Spinal cord (tissue), 10 donors: ENCODE results near the gene MSTN. TPM values are rescaled to one million over a fixed set of nuclear protein-coding genes. Genes with fewer than 3 reads are reported as not detected.
A peak's percentile ranks its signal among the peaks of the same experiment; 100 is the strongest.

Source experiments
- DNase-seq, 6 donors: peaks; one replicate each; pipeline versions ENCODE4 v3.0.0 to v3.0.0-alpha.2; 2013 to 2015; ENCODE audit warnings: low spot score in 6 of 6, low read depth in 4 of 6
- H3K27ac ChIP-seq: one replicate; pipeline ENCODE4 v1.5.1; 2013; ENCODE audit warnings: low read depth, low read length, control low read depth
- H3K27me3 ChIP-seq: one replicate; pipeline ENCODE4 v1.6.1; 2013; ENCODE audit warnings: low read length; ENCODE audit not compliant: control insufficient read depth, insufficient read depth
- H3K36me3 ChIP-seq: one replicate; pipeline ENCODE4 v1.6.1; 2013; ENCODE audit warnings: low read length; ENCODE audit not compliant: control insufficient read depth, insufficient read depth
- H3K4me1 ChIP-seq: one replicate; pipeline ENCODE4 v1.6.1; 2013; ENCODE audit warnings: low read length; ENCODE audit not compliant: control insufficient read depth, insufficient read depth
- H3K4me3 ChIP-seq: one replicate; pipeline ENCODE4 v1.5.1; 2013; ENCODE audit warnings: low read depth, low read length, control low read depth
- H3K9me3 ChIP-seq: one replicate; pipeline ENCODE4 v1.6.1; 2013; ENCODE audit warnings: low read length; ENCODE audit not compliant: control insufficient read depth, insufficient read depth
- WGBS: methylation state at CpG from one replicate; pipeline ENCODE4 v1.1.5; 2013; ENCODE audit warnings: missing lambda C conversion rate; ENCODE audit not compliant: insufficient coverage; 5-methylcytosine and 5-hydroxymethylcytosine counted together
- polyA plus RNA-seq, 2 donors: library from polyadenylated mRNA; unstranded; fragments of 120-200 nt; gene quantifications; one replicate each; pipeline ENCODE4 v1.2.1, GENCODE V29; 2013; ENCODE audit not compliant: insufficient read length in 2 of 2
- total RNA-seq, 2 donors: library from RNA; depleted of rRNA in 1 of 2; stranded (reverse); fragments of 120-200 nt in 1 of 2; fragments of >200 nt in 1 of 2; gene quantifications; one replicate each; pipeline versions ENCODE4 v1.2.3 to v1.2.4, GENCODE V29; 2013 to 2014
- donor health status: healthy.

Gene MSTN
- total and polyA plus RNA-seq, 4 donors = 1.2 to 2.1 (median 1.6) TPM

DNA sequence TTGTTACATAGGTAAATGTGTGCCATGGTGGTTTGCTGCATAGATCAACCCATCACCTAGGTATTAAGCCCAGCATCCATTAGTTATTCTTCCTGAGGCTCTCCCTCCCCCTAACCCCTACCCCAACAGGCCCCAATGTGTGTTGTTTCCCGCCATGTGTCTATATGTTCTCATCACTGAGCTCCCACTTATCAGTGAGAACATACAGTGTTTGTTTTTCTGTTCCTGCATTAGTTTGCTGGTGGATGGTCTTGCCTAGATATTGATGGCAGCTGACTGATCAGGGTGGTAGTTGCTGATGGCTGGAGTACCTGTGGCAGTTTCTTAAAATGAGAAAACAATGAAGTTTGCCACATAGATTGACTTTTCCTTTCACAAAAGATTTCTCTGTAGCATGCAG lies 34.6 kb upstream of the MSTN start:
- no peaks in the 10 kb centered on the region for H3K4me1 ChIP-seq
- no peaks in the 10 kb centered on the region for H3K27me3 ChIP-seq
- WGBS = no CpG with 5 or more reads among the region's 1 CpG
- no peaks in the 10 kb centered on the region for H3K36me3 ChIP-seq
- peaks cover 5% of the 10 kb centered on the region for H3K9me3 ChIP-seq
- no peak overlapping the region for H3K27ac ChIP-seq
- no peak for DNase-seq
- no peak overlapping the region for H3K4me3 ChIP-seq

DNA sequence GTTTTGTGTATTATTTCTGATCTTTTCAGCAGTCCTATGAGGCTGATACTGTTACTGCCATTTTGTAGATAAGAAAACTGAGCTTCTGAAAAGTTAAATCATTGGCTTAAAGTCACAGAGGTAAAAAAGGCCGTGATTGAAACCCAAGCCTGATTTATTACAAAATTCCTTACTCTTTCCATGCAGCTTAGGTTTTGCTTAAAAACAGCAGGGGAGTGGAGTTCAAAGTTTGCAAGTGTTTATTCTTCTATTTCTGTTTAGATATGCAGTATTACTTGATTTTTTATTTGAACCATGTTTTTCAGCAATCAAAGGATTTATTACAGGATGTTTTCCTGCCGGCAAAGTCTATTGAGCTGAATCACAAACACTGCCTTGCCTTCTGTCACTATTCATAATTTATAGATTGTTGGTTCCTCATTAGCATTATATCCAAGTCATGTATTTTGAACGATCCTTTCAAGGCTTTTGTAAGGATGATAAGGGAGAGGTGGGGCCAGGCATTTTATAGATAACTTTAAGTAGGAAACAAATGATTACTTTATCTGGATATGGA lies 31.9 kb upstream of the MSTN start:
- DNase-seq = no peak
- WGBS = no CpG with 5 or more reads among the region's 3 CpGs

DNA sequence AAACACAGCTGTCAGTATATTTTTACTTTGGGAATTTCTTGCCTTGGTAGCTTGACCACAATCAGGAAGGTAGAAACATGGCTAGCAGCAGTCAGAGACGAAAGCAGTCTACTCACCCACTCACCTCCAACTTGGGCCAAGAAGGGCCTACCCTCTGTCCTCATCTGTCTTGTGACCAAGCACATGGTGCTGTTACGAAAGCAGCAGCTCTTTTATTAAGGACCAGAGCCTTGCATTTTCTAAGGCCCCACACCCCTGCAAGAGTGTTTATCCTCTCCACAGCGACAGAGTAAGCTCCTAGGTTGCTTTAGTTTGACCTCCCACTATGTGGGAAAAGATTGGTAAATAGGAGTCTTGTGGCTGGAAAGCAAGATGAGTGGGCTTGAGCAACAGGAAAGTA lies 31.3 kb upstream of the MSTN start:
- Histone ChIP-seq H3K4me3 (no peak overlapping the region), H3K4me1 (no peaks in the 10 kb centered on the region), H3K27ac (no peak overlapping the region), H3K27me3 (no peaks in the 10 kb centered on the region), H3K36me3 (no peaks in the 10 kb centered on the region), H3K9me3 (peaks cover 2% of the 10 kb centered on the region)
- no peak for DNase-seq
- WGBS = 95% methylated on average over 2 of the region's 3 CpGs

More for the DNA sequence above, 31.9 kb upstream of the MSTN start:
- Histone ChIP-seq H3K27ac (no peak overlapping the region), H3K9me3 (peaks cover 2% of the 10 kb centered on the region), H3K4me3 (no peak overlapping the region), H3K4me1 (no peaks in the 10 kb centered on the region), H3K36me3 (no peaks in the 10 kb centered on the region), H3K27me3 (no peaks in the 10 kb centered on the region)

GRCh38 chr2:190090148-190090547 lies 27.6 kb upstream of the MSTN start:
- no peak for DNase-seq
- no peak overlapping the region for H3K27ac ChIP-seq
- H3K4me1 ChIP-seq = no peaks in the 10 kb centered on the region
- H3K4me3 ChIP-seq = no peak overlapping the region
- no peaks in the 10 kb centered on the region for H3K27me3 ChIP-seq
- 100% methylated on average over 1 of the region's 2 CpGs for WGBS
- no peaks in the 10 kb centered on the region for H3K36me3 ChIP-seq
- no peaks in the 10 kb centered on the region for H3K9me3 ChIP-seq

DNA sequence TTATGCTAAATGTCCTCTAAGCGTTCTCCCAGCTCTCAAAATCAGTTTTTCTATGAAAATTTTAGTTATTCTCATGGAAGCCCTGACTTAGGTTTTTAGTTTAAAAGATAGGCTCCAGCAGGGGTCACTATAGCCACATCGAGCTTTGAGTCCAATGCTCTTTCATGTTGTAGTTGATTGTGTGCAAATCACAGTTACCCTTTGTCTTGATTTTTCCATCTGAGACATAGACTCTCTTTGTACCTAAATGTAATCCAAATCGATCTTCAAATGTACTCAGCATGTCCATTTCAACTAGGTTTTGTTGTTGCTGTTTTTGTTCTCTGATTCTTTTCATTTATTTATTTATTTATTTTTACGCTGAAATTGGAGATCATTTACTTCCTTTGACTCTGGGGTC lies 26.4 kb upstream of the MSTN start:
- no peaks in the 10 kb centered on the region for H3K27me3 ChIP-seq
- DNase-seq = peak; percentile 10 to 88 (median 40)
- H3K36me3 ChIP-seq = no peaks in the 10 kb centered on the region
- no peak overlapping the region for H3K27ac ChIP-seq
- no peak overlapping the region for H3K4me3 ChIP-seq
- H3K9me3 ChIP-seq = no peaks in the 10 kb centered on the region
- no CpG with 5 or more reads among the region's 4 CpGs for WGBS
- no peaks in the 10 kb centered on the region for H3K4me1 ChIP-seq

GRCh38 chr2:190084704-190085103 lies 22.2 kb upstream of the MSTN start:
- H3K27ac ChIP-seq = no peak overlapping the region
- no peaks in the 10 kb centered on the region for H3K36me3 ChIP-seq
- no peaks in the 10 kb centered on the region for H3K9me3 ChIP-seq
- WGBS = no CpG with 5 or more reads among the region's 2 CpGs
- no peaks in the 10 kb centered on the region for H3K27me3 ChIP-seq
- H3K4me3 ChIP-seq = no peak overlapping the region
- DNase-seq = no peak
- no peaks in the 10 kb centered on the region for H3K4me1 ChIP-seq

DNA sequence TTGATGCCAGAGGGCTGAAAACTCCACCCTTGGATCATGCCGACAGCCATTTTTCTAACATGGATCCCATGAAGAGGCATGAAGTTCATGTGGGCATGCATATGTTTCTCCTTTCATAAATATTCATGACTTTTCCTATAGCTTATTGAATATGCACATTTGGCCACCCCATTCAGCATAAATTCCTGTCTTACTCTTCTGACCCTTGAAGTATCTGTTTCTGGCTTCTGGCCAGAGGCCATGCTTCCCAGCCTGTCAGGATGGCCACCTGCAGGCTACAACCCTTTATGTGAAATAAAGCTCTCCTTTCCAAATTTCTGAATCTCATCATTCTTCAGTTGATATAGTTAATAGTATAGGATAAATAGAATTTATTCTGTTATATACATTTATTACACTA lies 19.6 kb upstream of the MSTN start:
- peaks cover 2% of the 10 kb centered on the region for H3K9me3 ChIP-seq
- DNase-seq = no peak
- H3K36me3 ChIP-seq = no peaks in the 10 kb centered on the region
- no peak overlapping the region for H3K4me3 ChIP-seq
- H3K4me1 ChIP-seq = no peaks in the 10 kb centered on the region
- WGBS = no CpG with 5 or more reads among the region's 1 CpG
- H3K27ac ChIP-seq = no peak overlapping the region
- no peaks in the 10 kb centered on the region for H3K27me3 ChIP-seq

- DNase-seq = no peak
- no peaks in the 10 kb centered on the region for H3K36me3 ChIP-seq
- H3K27me3 ChIP-seq = no peaks in the 10 kb centered on the region
- peaks cover 2% of the 10 kb centered on the region for H3K9me3 ChIP-seq
- no peaks in the 10 kb centered on the region for H3K4me1 ChIP-seq
- no peak overlapping the region for H3K27ac ChIP-seq
- no peak overlapping the region for H3K4me3 ChIP-seq
Measured at GRCh38 chr2:190080527-190081049, 18.1 kb upstream of the MSTN start.

- H3K4me3 ChIP-seq = no peak overlapping the region
- no peaks in the 10 kb centered on the region for H3K36me3 ChIP-seq
- no peak for DNase-seq
- 93% methylated on average over 2 of the region's 2 CpGs for WGBS
- H3K4me1 ChIP-seq = no peaks in the 10 kb centered on the region
- H3K27ac ChIP-seq = no peak overlapping the region
- no peaks in the 10 kb centered on the region for H3K27me3 ChIP-seq
- H3K9me3 ChIP-seq = peaks cover 2% of the 10 kb centered on the region
Measured at GRCh38 chr2:190079160-190079559, 16.6 kb upstream of the MSTN start.

DNA sequence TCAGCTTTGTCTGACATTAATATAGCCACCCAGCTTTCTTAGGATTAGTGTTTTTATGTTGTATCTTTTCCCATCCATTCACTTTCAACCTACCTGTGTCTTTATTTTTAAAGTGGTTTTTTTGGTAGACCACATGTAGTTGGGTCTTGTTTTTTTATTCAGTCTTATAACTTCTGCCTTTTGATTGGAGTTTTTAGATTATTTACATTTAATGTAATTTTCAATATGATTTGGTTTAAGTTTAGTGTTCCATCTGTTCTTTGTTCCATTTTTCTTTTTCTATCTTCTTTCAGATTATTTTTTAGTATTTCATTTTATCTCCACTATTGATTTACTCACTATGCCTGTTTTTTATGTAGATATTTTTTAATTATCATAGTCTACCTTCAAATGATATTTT lies 13.1 kb upstream of the MSTN start:
- Histone ChIP-seq H3K4me3 (no peak overlapping the region), H3K27ac (no peak overlapping the region), H3K27me3 (no peaks in the 10 kb centered on the region), H3K9me3 (peaks cover 2% of the 10 kb centered on the region), H3K36me3 (no peaks in the 10 kb centered on the region), H3K4me1 (no peaks in the 10 kb centered on the region)
- no peak for DNase-seq
